Right atrium auricular region (tissue), 2 donors: ENCODE results near the gene SHFL. TPM values are rescaled to one million over a fixed set of nuclear protein-coding genes. Genes with fewer than 3 reads are reported as not detected.

Experiments
- DNase-seq: peaks from one replicate; pipeline ENCODE4 v3.0.0-alpha.2; 2019; ENCODE audit warnings: low spot score
- H3K27ac ChIP-seq, 2 donors: fragments of 200-600 bp; sonication (generic); 1 replicate in 1 of 2; 2 replicates in 1 of 2; pipeline ENCODE4 v1.5.1; 2016 to 2019
- H3K27me3 ChIP-seq, 2 donors: fragments of 200-600 bp; sonication (generic); one replicate each; pipeline versions ENCODE4 v1.5.1 to v1.6.0; 2017 to 2019
- H3K36me3 ChIP-seq: fragments of 200-600 bp; sonication (generic); one replicate; pipeline ENCODE4 v1.5.1; 2016
- H3K4me1 ChIP-seq, 2 donors: fragments of 200-600 bp; sonication (generic); one replicate each; pipeline versions ENCODE4 v1.5.1 to v1.6.0; 2017 to 2019
- H3K4me3 ChIP-seq, 2 donors: fragments of 200-600 bp; sonication (generic); 1 replicate in 1 of 2; 2 replicates in 1 of 2; pipeline ENCODE4 v1.5.1; 2017 to 2019; ENCODE audit warnings: mild to moderate bottlenecking in 1 of 2, moderate library complexity in 1 of 2
- H3K9me3 ChIP-seq, 2 donors: fragments of 200-600 bp; sonication (generic); one replicate each; pipeline ENCODE4 v1.5.1; 2019
- total RNA-seq, 2 donors: library from RNA; depleted of rRNA; stranded (reverse); fragments of >200 nt; gene quantifications; one replicate each; pipeline ENCODE4 v1.1.0, GENCODE V29; 2016
- TF ChIP-seq, protein P1 (sequence below), 2 donors: fragments of 200-600 bp; sonication (generic); IDR thresholded peaks; one replicate each; pipeline ENCODE4 v1.5.1; 2019; ENCODE audit warnings: antibody characterized with exemption in 2 of 2

SHFL gene
- total RNA-seq, 2 donors from 2014 or later: 11.6 to 16.8 TPM

DNA sequence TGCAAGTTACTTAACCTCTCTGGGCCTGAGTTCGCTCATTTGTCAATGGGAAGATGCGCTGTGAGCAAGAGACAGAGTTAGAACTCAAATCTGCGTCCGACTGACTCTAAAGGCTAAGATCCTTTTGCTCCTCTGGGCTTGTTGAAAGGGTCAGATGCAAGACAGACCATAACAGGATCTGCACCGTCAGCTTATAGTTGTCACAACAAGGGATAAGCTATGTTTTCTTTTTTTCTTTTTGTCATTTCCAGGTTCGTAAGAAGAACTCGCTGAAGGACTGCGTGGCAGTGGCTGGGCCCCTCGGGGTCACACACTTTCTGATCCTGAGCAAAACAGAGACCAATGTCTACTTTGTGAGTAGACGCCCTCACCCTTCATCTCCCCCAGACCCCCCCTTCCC, 21.1 kb downstream of the SHFL start:
- TF ChIP-seq, protein P1, sequence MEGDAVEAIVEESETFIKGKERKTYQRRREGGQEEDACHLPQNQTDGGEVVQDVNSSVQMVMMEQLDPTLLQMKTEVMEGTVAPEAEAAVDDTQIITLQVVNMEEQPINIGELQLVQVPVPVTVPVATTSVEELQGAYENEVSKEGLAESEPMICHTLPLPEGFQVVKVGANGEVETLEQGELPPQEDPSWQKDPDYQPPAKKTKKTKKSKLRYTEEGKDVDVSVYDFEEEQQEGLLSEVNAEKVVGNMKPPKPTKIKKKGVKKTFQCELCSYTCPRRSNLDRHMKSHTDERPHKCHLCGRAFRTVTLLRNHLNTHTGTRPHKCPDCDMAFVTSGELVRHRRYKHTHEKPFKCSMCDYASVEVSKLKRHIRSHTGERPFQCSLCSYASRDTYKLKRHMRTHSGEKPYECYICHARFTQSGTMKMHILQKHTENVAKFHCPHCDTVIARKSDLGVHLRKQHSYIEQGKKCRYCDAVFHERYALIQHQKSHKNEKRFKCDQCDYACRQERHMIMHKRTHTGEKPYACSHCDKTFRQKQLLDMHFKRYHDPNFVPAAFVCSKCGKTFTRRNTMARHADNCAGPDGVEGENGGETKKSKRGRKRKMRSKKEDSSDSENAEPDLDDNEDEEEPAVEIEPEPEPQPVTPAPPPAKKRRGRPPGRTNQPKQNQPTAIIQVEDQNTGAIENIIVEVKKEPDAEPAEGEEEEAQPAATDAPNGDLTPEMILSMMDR (IDR thresholded peaks at IDR 0.05): no peak
- Histone ChIP-seq H3K27me3 (no peaks in the 10 kb centered on the region), H3K4me1 (peaks cover 0 to 23% of the 10 kb centered on the region in 2 donors), H3K36me3 (peaks cover 45% of the 10 kb centered on the region), H3K27ac (no peak overlapping the region), H3K9me3 (no peaks in the 10 kb centered on the region), H3K4me3 (peak overlapping the region; percentile 70 to 88)
- DNase-seq: no peak

DNA sequence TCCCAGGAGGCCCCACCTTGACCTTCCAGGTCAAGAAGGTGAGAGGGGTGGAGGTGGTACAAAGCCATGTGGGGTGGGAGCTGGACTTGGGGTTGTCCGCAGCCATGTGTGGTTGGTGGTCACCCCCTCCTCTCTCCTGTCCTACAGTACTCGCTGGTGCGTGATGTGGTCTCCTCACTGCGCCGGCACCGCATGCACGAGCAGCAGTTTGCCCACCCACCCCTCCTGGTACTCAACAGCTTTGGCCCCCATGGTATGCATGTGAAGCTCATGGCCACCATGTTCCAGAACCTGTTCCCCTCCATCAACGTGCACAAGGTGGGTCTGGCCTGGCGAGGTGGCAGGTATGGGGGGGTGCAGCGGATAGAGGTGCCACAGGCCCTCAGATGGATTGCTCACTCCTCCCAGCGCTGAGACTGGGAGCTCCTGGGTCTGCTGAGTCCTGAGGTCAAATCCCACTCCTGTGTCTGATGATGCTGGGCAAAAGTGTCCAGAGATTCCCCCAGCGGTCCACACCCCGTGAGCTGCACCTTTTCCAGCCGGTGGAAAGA, 21.8 kb downstream of the SHFL start:
- Histone ChIP-seq H3K36me3 (peaks cover 45% of the 10 kb centered on the region), H3K27me3 (no peaks in the 10 kb centered on the region), H3K9me3 (no peaks in the 10 kb centered on the region), H3K27ac (no peak overlapping the region), H3K4me3 (no peak overlapping the region), H3K4me1 (peaks cover 0 to 26% of the 10 kb centered on the region in 2 donors)
- no peak for DNase-seq
- TF ChIP-seq, protein P1 (IDR thresholded peaks at IDR 0.05): no peak

DNA sequence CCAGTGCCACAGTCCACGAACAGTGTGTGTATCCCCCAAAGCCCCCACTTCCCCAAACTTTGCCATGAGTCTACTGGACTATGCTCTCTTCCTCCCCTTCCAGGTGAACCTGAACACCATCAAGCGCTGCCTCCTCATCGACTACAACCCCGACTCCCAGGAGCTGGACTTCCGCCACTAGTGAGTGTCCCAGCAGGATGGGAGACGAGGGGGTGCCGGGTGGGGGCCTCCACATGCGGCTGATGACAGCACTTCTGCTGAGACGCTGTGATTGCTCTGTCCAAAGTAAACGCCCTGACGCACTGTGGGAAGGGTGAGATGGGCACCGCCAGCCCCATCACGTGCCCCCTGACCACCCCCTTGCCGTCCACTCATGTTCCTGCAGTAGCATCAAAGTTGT, 23.4 kb downstream of the SHFL start:
- H3K27me3 ChIP-seq: no peaks in the 10 kb centered on the region
- no peak overlapping the region for H3K4me3 ChIP-seq
- TF ChIP-seq, protein P1 (IDR thresholded peaks at IDR 0.05): no peak
- no peak for DNase-seq
- H3K4me1 ChIP-seq: peaks cover 0 to 32% of the 10 kb centered on the region in 2 donors
- no peak overlapping the region for H3K27ac ChIP-seq
- no peaks in the 10 kb centered on the region for H3K9me3 ChIP-seq
- peaks cover 48% of the 10 kb centered on the region for H3K36me3 ChIP-seq

DNA sequence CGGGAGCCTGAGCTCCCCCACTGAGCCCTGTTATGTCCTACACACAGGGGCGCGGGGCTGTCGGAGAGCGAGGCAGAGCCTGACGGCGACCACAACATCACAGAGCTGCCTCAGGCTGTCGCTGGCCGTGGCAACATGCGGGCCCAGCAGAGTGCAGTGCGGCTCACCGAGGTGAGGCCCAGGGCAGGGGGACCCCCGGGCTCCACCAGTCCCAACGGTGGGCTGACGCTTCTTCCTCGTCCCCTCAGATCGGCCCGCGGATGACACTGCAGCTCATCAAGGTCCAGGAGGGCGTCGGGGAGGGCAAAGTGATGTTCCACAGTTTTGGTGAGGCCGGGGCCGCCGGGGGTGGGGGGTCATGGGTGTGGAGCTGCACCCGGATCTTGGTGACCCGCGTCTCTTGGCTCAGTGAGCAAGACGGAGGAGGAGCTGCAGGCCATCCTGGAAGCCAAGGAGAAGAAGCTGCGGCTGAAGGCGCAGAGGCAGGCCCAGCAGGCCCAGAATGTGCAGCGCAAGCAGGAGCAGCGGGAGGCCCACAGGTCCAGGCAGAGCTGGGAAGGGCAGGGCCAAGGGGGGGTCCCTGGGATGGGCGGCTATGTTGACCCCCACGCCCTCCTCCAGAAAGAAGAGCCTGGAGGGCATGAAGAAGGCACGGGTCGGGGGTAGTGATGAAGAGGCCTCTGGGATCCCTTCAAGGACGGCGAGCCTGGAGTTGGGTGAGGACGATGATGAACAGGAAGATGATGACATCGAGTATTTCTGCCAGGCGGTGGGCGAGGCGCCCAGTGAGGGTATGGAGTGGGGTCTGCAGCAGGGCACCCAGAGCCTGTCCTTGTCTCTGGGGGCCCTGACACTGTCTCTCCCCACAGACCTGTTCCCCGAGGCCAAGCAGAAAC, 24.2 kb downstream of the SHFL start:
- Histone ChIP-seq H3K9me3 (no peaks in the 10 kb centered on the region), H3K27me3 (no peaks in the 10 kb centered on the region), H3K4me1 (peaks cover 0 to 32% of the 10 kb centered on the region in 2 donors), H3K27ac (no peak overlapping the region), H3K36me3 (peaks cover 56% of the 10 kb centered on the region), H3K4me3 (no peak overlapping the region)
- TF ChIP-seq, protein P1 (IDR thresholded peaks at IDR 0.05): no peak
- DNase-seq: no peak

DNA sequence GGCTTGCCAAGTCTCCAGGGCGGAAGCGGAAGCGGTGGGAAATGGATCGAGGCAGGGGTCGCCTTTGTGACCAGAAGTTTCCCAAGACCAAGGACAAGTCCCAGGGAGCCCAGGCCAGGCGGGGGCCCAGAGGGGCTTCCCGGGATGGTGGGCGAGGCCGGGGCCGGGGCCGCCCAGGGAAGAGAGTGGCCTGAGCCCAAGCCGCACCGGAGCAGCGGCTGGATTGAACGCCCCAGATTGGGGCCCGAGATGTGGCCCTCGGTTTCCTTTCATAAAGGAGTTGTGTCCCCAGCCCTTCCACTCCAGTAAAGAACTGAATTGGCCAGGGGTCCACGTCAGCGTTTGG, 24.8 kb downstream of the SHFL start:
- Histone ChIP-seq H3K4me1 (peaks cover 0 to 28% of the 10 kb centered on the region in 2 donors), H3K27me3 (no peaks in the 10 kb centered on the region), H3K36me3 (peaks cover 62% of the 10 kb centered on the region), H3K4me3 (no peak overlapping the region), H3K27ac (no peak overlapping the region), H3K9me3 (no peaks in the 10 kb centered on the region)
- TF ChIP-seq, protein P1 (IDR thresholded peaks at IDR 0.05): no peak
- DNase-seq: no peak
